Heart right ventricle (tissue), 16 donors: ENCODE measurements around the gene PVR. TPM values are rescaled to one million over a fixed set of nuclear protein-coding genes. Genes with fewer than 3 reads are reported as not detected.

Source experiments
- ATAC-seq, 8 donors: fragments of 200-7000 bp; cut with Tn5 transposase; one replicate each; pipeline ENCODE4 v1.9.1; 2020; ENCODE audit warnings: mild to moderate bottlenecking in 8 of 8, moderate library complexity in 8 of 8, moderate number of reproducible peaks in 1 of 8
- DNase-seq, 2 donors: peaks; one replicate each; pipeline ENCODE4 v3.0.0-alpha.2; 2020
- H3K27ac ChIP-seq, 10 donors: fragments of 200-600 bp; sonication (generic) in 2 of 10; one replicate each; pipeline versions ENCODE4 v1.5.0 to v1.8.0; 2020 to 2022; ENCODE audit warnings: mild to moderate bottlenecking in 3 of 10
- H3K27me3 ChIP-seq, 7 donors: fragments of 200-600 bp; one replicate each; pipeline ENCODE4 v1.8.0; 2021 to 2022; ENCODE audit warnings: mild to moderate bottlenecking in 2 of 7
- H3K36me3 ChIP-seq, 9 donors: fragments of 200-600 bp; sonication (generic) in 1 of 9; one replicate each; pipeline versions ENCODE4 v1.5.0 to v1.8.0; 2020 to 2022; ENCODE audit warnings: mild to moderate bottlenecking in 2 of 9
- H3K4me1 ChIP-seq, 9 donors: fragments of 200-600 bp; sonication (generic) in 1 of 9; one replicate each; pipeline versions ENCODE4 v1.5.0 to v1.8.0; 2020 to 2022; ENCODE audit warnings: mild to moderate bottlenecking in 4 of 9
- H3K4me3 ChIP-seq, 10 donors: fragments of 200-600 bp; sonication (generic) in 2 of 10; one replicate each; pipeline versions ENCODE4 v1.5.0 to v1.8.0; 2020 to 2022; ENCODE audit warnings: mild to moderate bottlenecking in 7 of 10, moderate library complexity in 2 of 10
- H3K9me3 ChIP-seq, 11 donors: fragments of 200-600 bp in 10 of 11; sonication (generic) in 2 of 11; one replicate each; pipeline versions ENCODE4 v1.5.0 to v1.8.0; 2013 to 2022; ENCODE audit warnings: mild to moderate bottlenecking in 2 of 11, control low read depth in 1 of 11, moderate library complexity in 1 of 11
- WGBS, 2 donors: extraction: QIAGEN DNeasy Blood & Tissue Kit; methylation state at CpG; one replicate each; pipeline ENCODE4 v1.1.7; 2013; ENCODE audit warnings: inconsistent platforms in 1 of 2; 5-methylcytosine and 5-hydroxymethylcytosine counted together
- intact Hi-C, 10 donors: fragments of 100-400 bp; cut with DNase I; formaldehyde crosslinking; loops; one replicate each; pipeline versions ENCODE4 v1.11.1 to v1.14.2; 2022
- polyA plus RNA-seq, 2 donors: library from polyadenylated mRNA; stranded (reverse); fragments of 200-250 nt; gene quantifications; one replicate each; pipeline ENCODE4 v1.2.3, GENCODE V29; 2013
- total RNA-seq, 10 donors: library from RNA; stranded (reverse); fragmentation: NEBNext Ultra II Directional in 3 of 10; extraction: Animal tissue kit (Norgen Biotek cat#: 25700) in 3 of 10; gene quantifications; one replicate each; pipeline versions ENCODE4 v1.2.1 to v1.2.4, GENCODE V29; 2021 to 2023
- TF ChIP-seq, protein P1 (sequence below), 9 donors: fragments of 200-600 bp; sonication (generic) in 2 of 9; IDR thresholded peaks; one replicate each; pipeline versions ENCODE4 v1.5.0 to v1.8.0; 2021 to 2022; ENCODE audit warnings: antibody characterized with exemption in 9 of 9, mild to moderate bottlenecking in 5 of 9, moderate library complexity in 1 of 9
- donor health status: Arrhythmogenic right ventricular cardiomyopathy.
- donor health status: ischemic (EF 13 %, LVEDD 7.1; RV severe dilation, severe dysfunction).
- donor health status: healthy with polysubstance abuse.
- donor health status: DM: no; HTN: yes; CAD: no.
- donor health status: DM: no; HTN: no; CAD: no.
- donor health status: ischemic (EF 25% LVEDD 6.9; RV normal size, moderate dysfunction).
- donor health status: ischemic (EF 25% LVEDD 5.7; RV mildly dilated, moderate dysfunction).
- donor health status: healthy.
- donor health status: DM: yes; HTN: yes; CAD: no.
- donor health status: Ischemic cardiomyopathy.
- donor health status: ischemic (EF 35%, LVEDD 5.7; RV mildly dilated, moderate dysfunction).
- donor health status: nonischemic (EF 11% LVEDD 7.7; RV severe dilation, severe dysfunction).
- donor health status: DM: yes; HTN: yes; CAD: no.
- donor health status: PGD.
- donor health status: ischemic (EF 29% LVEDD 5.4; RV normal size, mild dysfunction).
- donor health status: nonischemic (EF 23%, LVEDD 6.1; RV moderate dilation, normal function).

The PVR gene
- total and polyA plus RNA-seq, 12 donors, result 38.3 to 108 (median 43.4) TPM

DNA sequence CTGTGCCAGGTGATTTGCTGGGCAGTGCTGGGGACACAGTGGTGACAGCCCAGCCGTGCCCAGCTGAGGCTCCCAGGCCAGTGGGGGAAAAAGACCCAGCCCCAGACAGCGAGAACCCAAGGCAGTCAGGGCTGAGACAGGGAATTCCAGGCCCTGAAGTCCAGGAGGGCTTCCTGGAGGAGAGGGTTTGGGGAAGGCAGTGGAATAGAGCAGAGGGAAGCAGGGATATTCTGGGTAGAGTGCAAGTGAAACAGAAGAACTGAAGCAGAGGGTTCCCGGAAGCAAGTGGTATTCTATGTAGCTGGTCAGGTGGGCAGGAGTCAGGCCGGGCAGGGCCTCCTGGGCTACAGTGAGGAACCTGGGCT is 53.9 kb downstream of the PVR start:
- Histone ChIP-seq H3K9me3 (no peaks in the 10 kb centered on the region), H3K4me3 (no peak overlapping the region), H3K27ac (no peak overlapping the region), H3K27me3 (peaks cover 0 to 4% (median 0%) of the 10 kb centered on the region in 7 donors), H3K4me1 (peaks cover 0 to 23% (median 11%) of the 10 kb centered on the region in 9 donors), H3K36me3 (no peaks in the 10 kb centered on the region)
- 86 to 90% methylated on average over 4 of the region's 4 CpGs for WGBS, 2 donors
- DNase-seq (no peak), ATAC-seq (no peak)
- TF ChIP-seq, protein P1, sequence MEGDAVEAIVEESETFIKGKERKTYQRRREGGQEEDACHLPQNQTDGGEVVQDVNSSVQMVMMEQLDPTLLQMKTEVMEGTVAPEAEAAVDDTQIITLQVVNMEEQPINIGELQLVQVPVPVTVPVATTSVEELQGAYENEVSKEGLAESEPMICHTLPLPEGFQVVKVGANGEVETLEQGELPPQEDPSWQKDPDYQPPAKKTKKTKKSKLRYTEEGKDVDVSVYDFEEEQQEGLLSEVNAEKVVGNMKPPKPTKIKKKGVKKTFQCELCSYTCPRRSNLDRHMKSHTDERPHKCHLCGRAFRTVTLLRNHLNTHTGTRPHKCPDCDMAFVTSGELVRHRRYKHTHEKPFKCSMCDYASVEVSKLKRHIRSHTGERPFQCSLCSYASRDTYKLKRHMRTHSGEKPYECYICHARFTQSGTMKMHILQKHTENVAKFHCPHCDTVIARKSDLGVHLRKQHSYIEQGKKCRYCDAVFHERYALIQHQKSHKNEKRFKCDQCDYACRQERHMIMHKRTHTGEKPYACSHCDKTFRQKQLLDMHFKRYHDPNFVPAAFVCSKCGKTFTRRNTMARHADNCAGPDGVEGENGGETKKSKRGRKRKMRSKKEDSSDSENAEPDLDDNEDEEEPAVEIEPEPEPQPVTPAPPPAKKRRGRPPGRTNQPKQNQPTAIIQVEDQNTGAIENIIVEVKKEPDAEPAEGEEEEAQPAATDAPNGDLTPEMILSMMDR (IDR thresholded peaks at IDR 0.05), result no peak
- intact Hi-C loops, result no loop called here

GRCh38 chr19:44698492-44699201 is 54.9 kb downstream of the PVR start, which contains the start of gene CEACAM16:
TSS of gene CEACAM16 (plus strand) at chr19:44699151. CDS start at chr19:44701457, 2,306 bp downstream.
- intact Hi-C loops, result no loop called here
- Histone ChIP-seq H3K4me3 (no peak within 1 kb of the TSS), H3K9me3 (no peaks in the 10 kb centered on the region), H3K4me1 (peaks cover 0 to 17% (median 7%) of the 10 kb centered on the region in 9 donors), H3K27me3 (peaks cover 0 to 4% (median 0%) of the 10 kb centered on the region in 7 donors), H3K27ac (no peak within 1 kb of the TSS), H3K36me3 (no peaks in the 10 kb centered on the region)
- no peak for DNase-seq
- 87 to 90% methylated on average over 13 of the region's 13 CpGs for WGBS, 2 donors
- ATAC-seq, result no peak
- TF ChIP-seq, protein P1 (IDR thresholded peaks at IDR 0.05), result no peak

DNA sequence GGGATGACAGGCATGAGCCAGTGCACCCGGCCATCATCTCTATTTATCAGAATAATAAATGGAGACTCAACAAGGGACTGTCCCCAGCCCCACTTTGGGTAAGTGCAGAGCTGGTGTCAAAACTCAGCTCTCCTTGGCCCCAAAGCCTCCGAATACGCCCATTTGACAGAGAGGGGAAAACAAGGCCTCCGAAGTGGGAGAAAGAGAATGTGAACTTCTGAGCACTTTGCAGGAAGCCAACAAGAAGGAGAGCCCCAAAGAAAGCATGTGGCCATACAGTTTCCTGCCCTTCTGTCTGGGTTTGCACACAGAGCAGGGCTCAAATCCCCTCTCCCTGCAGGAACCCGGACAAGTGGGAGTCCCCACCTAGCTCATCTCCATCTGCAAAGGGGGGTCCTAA is 56.8 kb downstream of the PVR start:
- no peaks in the 10 kb centered on the region for H3K36me3 ChIP-seq
- intact Hi-C loops, result no loop called here
- no peaks in the 10 kb centered on the region for H3K9me3 ChIP-seq
- no peak overlapping the region for H3K4me3 ChIP-seq
- 93 to 96% methylated on average over 5 of the region's 5 CpGs for WGBS, 2 donors
- ATAC-seq (no peak), DNase-seq (no peak)
- no peak overlapping the region for H3K27ac ChIP-seq
- H3K4me1 ChIP-seq, result peaks cover 0 to 4% (median 0%) of the 10 kb centered on the region in 9 donors
- peaks cover 0 to 4% (median 0%) of the 10 kb centered on the region in 7 donors for H3K27me3 ChIP-seq
- TF ChIP-seq, protein P1 (IDR thresholded peaks at IDR 0.05), result no peak

DNA sequence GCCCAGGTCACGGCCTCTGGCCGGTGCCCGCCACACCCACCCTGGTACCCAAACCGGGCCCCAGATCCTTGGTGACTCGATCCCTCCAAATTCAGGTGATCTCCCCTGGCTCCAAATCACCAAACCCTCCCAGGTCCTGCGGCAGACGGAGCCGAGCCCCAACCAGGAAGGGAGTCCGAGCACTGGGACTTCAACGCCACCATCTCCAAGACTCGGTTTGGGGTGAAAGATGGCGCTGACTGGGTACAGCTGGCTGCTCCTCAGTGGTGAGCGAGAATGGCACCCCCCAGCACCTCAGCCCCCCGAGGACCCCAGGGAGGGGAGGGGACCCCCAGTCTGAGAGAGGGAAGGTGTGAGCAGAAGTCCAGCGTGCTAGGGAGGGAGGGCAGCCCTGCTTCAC is 57.5 kb downstream of the PVR start:
- intact Hi-C loops, result no loop called here
- TF ChIP-seq, protein P1 (IDR thresholded peaks at IDR 0.05), result no peak
- H3K27ac ChIP-seq, result no peak overlapping the region
- no peaks in the 10 kb centered on the region for H3K9me3 ChIP-seq
- 86 to 89% methylated on average over 15 of the region's 15 CpGs for WGBS, 2 donors
- no peak overlapping the region for H3K4me3 ChIP-seq
- DNase-seq (no peak), ATAC-seq (no peak)
- H3K4me1 ChIP-seq, result no peaks in the 10 kb centered on the region
- H3K36me3 ChIP-seq, result no peaks in the 10 kb centered on the region
- peaks cover 0 to 4% (median 0%) of the 10 kb centered on the region in 7 donors for H3K27me3 ChIP-seq
